ENCODE data around the gene SLC22A31. TPM values are rescaled to one million over a fixed set of nuclear protein-coding genes. Genes with fewer than 3 reads are reported as not detected.

The SLC22A31 gene
- total RNA-seq, 4 donors from 2014 or later: not detected

- TF ChIP-seq CTCF (IDR thresholded peaks at IDR 0.05; ENCODE audit: low read depth): no peak
Measured at GRCh38 chr16:89174877-89175276, 25.5 kb downstream of the SLC22A31 start.

GRCh38 chr16:89174055-89174827 is 26.1 kb downstream of the SLC22A31 start:
- no peak for TF ChIP-seq CTCF (IDR thresholded peaks at IDR 0.05; ENCODE audit: low read depth)

- no peak for TF ChIP-seq CTCF (IDR thresholded peaks at IDR 0.05; ENCODE audit: low read depth)
Measured at GRCh38 chr16:89173174-89173921, 27.0 kb downstream of the SLC22A31 start.

GRCh38 chr16:89172528-89173173 is 27.7 kb downstream of the SLC22A31 start:
- no peak for TF ChIP-seq CTCF (IDR thresholded peaks at IDR 0.05; ENCODE audit: low read depth)

GRCh38 chr16:89172171-89172527 is 28.2 kb downstream of the SLC22A31 start:
- no peak for TF ChIP-seq CTCF (IDR thresholded peaks at IDR 0.05; ENCODE audit: low read depth)

- no peak for TF ChIP-seq CTCF (IDR thresholded peaks at IDR 0.05; ENCODE audit: low read depth)
Measured at GRCh38 chr16:89171216-89172170, 28.8 kb downstream of the SLC22A31 start, which contains the start of gene CDH15. CDH15 (plus strand) TSS chr16:89171748; CDS start chr16:89171832, 84 bp downstream.

Measured in subcutaneous adipose tissue (tissue), 4 donors.